HepG2 (cell line): Measurements from ENCODE around the gene SYN1. TPM values are rescaled to one million over a fixed set of nuclear protein-coding genes. Genes with fewer than 3 reads are reported as not detected.

ENCODE experiments used
- ATAC-seq: fragments of 200-7000 bp; cut with Tn5 transposase; 3 replicates; pipeline ENCODE4 v1.9.1; 2020; ENCODE audit warnings: mild to moderate bottlenecking, moderate library complexity
- BruUV-seq: library from RNA; stranded (reverse); fragments of 400-500 nt; replicated peaks from 2 replicates; lab custom pipeline; 2021; lab: Mats Ljungman, UMichigan
- CTCF ChIA-PET: fragments of 300-600 bp; formaldehyde crosslinking; extraction: SDS; loops from one replicate; lab custom pipeline; 2021; ENCODE audit warnings: low total read pairs, inconsistent platforms, low intra/inter-chr PET ratio; lab: Yijun Ruan, JAX
- POLR2A ChIA-PET: fragments of 350-600 bp; sonication (Branson Sonifier 250); formaldehyde crosslinking; loops from one replicate; lab custom pipeline; 2020; ENCODE audit warnings: antibody characterized with exemption, inconsistent platforms; lab: Yijun Ruan, JAX
- DNase-seq: peaks from one replicate; pipeline ENCODE4 v3.0.0-alpha.2; 2015; ENCODE audit warnings: low spot score
- FAIRE-seq: peaks from 3 replicates; lab custom pipeline; 2011; peaks lifted over from hg19 to GRCh38; lab: Jason Lieb, UNC
- H2AFZ ChIP-seq: one replicate; pipeline ENCODE4 v1.6.1; 2011; ENCODE audit warnings: low read length, inconsistent platforms
- H3K27ac ChIP-seq: fragments of 300-600 bp; 3 replicates; pipeline ENCODE4 v1.8.0; 2011; ENCODE audit warnings: mixed run types, mild to moderate bottlenecking, mixed read lengths, low read length, inconsistent platforms; ENCODE audit not compliant: insufficient read depth; ENCODE audit errors: extremely low read length
- H3K27me3 ChIP-seq, 2 experiments: fragments of 200-600 bp in 1 of 2; 2 replicates in 1 of 2; 3 replicates in 1 of 2; pipeline versions ENCODE4 v1.6.0 to v1.8.0; 2011; ENCODE audit warnings: low read length in 2 of 2, mild to moderate bottlenecking in 2 of 2, moderate library complexity in 2 of 2, inconsistent platforms in 1 of 2; ENCODE audit not compliant: insufficient read depth in 2 of 2, control insufficient read depth in 1 of 2
- H3K36me3 ChIP-seq, 2 experiments: fragments of 200-600 bp in 1 of 2; replicated peaks in 1 of 2; 2 replicates in 1 of 2; 3 replicates in 1 of 2; pipeline versions ENCODE4 v1.5.1 to v1.8.0; 2011; ENCODE audit warnings: low read length in 2 of 2, inconsistent platforms in 1 of 2; ENCODE audit not compliant: insufficient read depth in 2 of 2, control insufficient read depth in 1 of 2
- H3K4me1 ChIP-seq: 2 replicates; pipeline ENCODE4 v1.5.1; 2012; ENCODE audit warnings: low read length, inconsistent platforms; ENCODE audit not compliant: insufficient read depth
- H3K4me2 ChIP-seq: 2 replicates; pipeline ENCODE4 v1.6.0; 2011; ENCODE audit warnings: low read depth, low read length, inconsistent platforms
- H3K4me3 ChIP-seq, 3 experiments: fragments of 200-600 bp in 1 of 3; sonication (generic), shearing (Covaris generic) in 1 of 3; replicated peaks in 1 of 3; 2 replicates each; pipeline ENCODE4 v1.5.1; 2011 to 2016; ENCODE audit warnings: low read length in 3 of 3, inconsistent platforms in 2 of 3, low read depth in 2 of 3, mild to moderate bottlenecking in 2 of 3, control low read depth in 1 of 3, mixed read lengths in 1 of 3; ENCODE audit not compliant: insufficient read depth in 1 of 3
- H3K79me2 ChIP-seq: one replicate; pipeline ENCODE4 v1.6.1; 2011; ENCODE audit warnings: low read length, inconsistent platforms; ENCODE audit not compliant: insufficient read depth
- H3K9ac ChIP-seq: 2 replicates; pipeline ENCODE4 v1.6.0; 2011; ENCODE audit warnings: mild to moderate bottlenecking, low read depth, low read length, inconsistent platforms; ENCODE audit not compliant: insufficient read depth
- H3K9me3 ChIP-seq: 2 replicates; pipeline ENCODE4 v1.5.1; 2012; ENCODE audit warnings: mild to moderate bottlenecking, low read length
- H4K20me1 ChIP-seq: 2 replicates; pipeline ENCODE4 v1.6.0; 2011; ENCODE audit warnings: inconsistent platforms, mild to moderate bottlenecking, low read length, moderate library complexity; ENCODE audit not compliant: insufficient read depth
- CENPX ChIP-seq: sonication (generic); formaldehyde crosslinking; IDR thresholded peaks from 2 replicates; pipeline ENCODE4 v1.9.0; 2021; ENCODE audit warnings: mild to moderate bottlenecking, missing genetic modification reagents, moderate library complexity
- FOXP1 ChIP-seq, 2 experiments: fragments of 450-650 bp in 1 of 2; IDR thresholded peaks; 2 replicates each; pipeline ENCODE4 v1.6.1; 2017 to 2018; ENCODE audit warnings: antibody characterized with exemption in 1 of 2
- FUBP1 ChIP-seq: sonication (generic); formaldehyde crosslinking; IDR thresholded peaks from 2 replicates; pipeline ENCODE4 v1.5.1; 2020; ENCODE audit warnings: missing genetic modification reagents, mild to moderate bottlenecking, borderline replicate concordance
- RAD51 ChIP-seq: fragments of 450-650 bp; IDR thresholded peaks from 2 replicates; pipeline ENCODE4 v1.6.1; 2016; ENCODE audit warnings: borderline replicate concordance
- RFXAP ChIP-seq: sonication (generic); formaldehyde crosslinking; IDR thresholded peaks from 2 replicates; pipeline ENCODE4 v1.4.0; 2020; ENCODE audit warnings: missing genetic modification reagents, borderline replicate concordance
- SAP130 ChIP-seq: IDR thresholded peaks from 2 replicates; pipeline ENCODE4 v1.6.1; 2016; ENCODE audit warnings: low read depth
- SMYD3 ChIP-seq: sonication (generic); formaldehyde crosslinking; IDR thresholded peaks from 2 replicates; pipeline ENCODE4 v1.8.1; 2023; ENCODE audit warnings: mild to moderate bottlenecking, missing genetic modification reagents
- TARDBP ChIP-seq: sonication (generic); formaldehyde crosslinking; IDR thresholded peaks from 2 replicates; pipeline ENCODE4 v1.8.0; 2022; ENCODE audit warnings: mild to moderate bottlenecking, missing genetic modification reagents
- THYN1 ChIP-seq: sonication (generic); formaldehyde crosslinking; IDR thresholded peaks from 2 replicates; pipeline ENCODE4 v1.8.1; 2023; ENCODE audit warnings: low read depth, mild to moderate bottlenecking, moderate library complexity, missing genetic modification reagents, borderline replicate concordance
- U2AF1 ChIP-seq: fragments of 200-400 bp; formaldehyde crosslinking; optimal IDR thresholded peaks from 2 replicates; pipeline ENCODE3; 2017; ENCODE audit warnings: mild to moderate bottlenecking, low read depth, low read length
- XRCC5 ChIP-seq: fragments of 200-400 bp; formaldehyde crosslinking; optimal IDR thresholded peaks from 2 replicates; pipeline ENCODE3; 2017; ENCODE audit warnings: mild to moderate bottlenecking, low read length
- ZBTB46 ChIP-seq: sonication (generic); formaldehyde crosslinking; IDR thresholded peaks from 2 replicates; pipeline ENCODE4 v1.4.0; 2020; ENCODE audit warnings: mild to moderate bottlenecking, missing genetic modification reagents, borderline replicate concordance
- ZKSCAN1 ChIP-seq: fragments of 150-350 bp; IDR thresholded peaks from 2 replicates; pipeline ENCODE4 v1.6.1; 2014; ENCODE audit warnings: low read length
- ZNF230 ChIP-seq: sonication (generic); formaldehyde crosslinking; IDR thresholded peaks from 2 replicates; pipeline ENCODE4 v1.4.0; 2020; ENCODE audit warnings: mild to moderate bottlenecking, missing genetic modification reagents
- ZNF550 ChIP-seq: sonication (generic); formaldehyde crosslinking; IDR thresholded peaks from 2 replicates; pipeline ENCODE4 v1.4.0; 2020; ENCODE audit warnings: mild to moderate bottlenecking, missing genetic modification reagents, borderline replicate concordance
- ZSCAN22 ChIP-seq: sonication (generic); formaldehyde crosslinking; IDR thresholded peaks from 2 replicates; pipeline ENCODE4 v1.4.0; 2020; ENCODE audit warnings: mild to moderate bottlenecking, missing genetic modification reagents
- WGBS: methylation state at CpG from one replicate; pipeline ENCODE4 v1.1.6; 2017; ENCODE audit warnings: low lambda C conversion rate; 5-methylcytosine and 5-hydroxymethylcytosine counted together
- in situ Hi-C: cut with HindIII; loops from 2 replicates; pipeline ENCODE4 v1.10.0; 2017; ENCODE audit warnings: low pct_unique_long_range_greater_than_20kb; ENCODE audit not compliant: extremely low pct_ligation_motif_present
- intact Hi-C: fragments of 100-400 bp; cut with micrococcal nuclease; formaldehyde crosslinking; loops from one replicate; pipeline ENCODE4 v1.10.0; 2022; ENCODE audit not compliant: unreplicated experiment
- polyA plus RNA-seq, 8 experiments: library from polyadenylated mRNA; depleted of rRNA in 3 of 8; stranded (reverse) in 7 of 8; unstranded in 1 of 8; fragments of >200 nt; fragmentation: Illumina TruSeq in 4 of 8; extraction: Trizol in 4 of 8; gene quantifications; 2 replicates each; pipeline versions ENCODE4 v1.2.1 to v1.2.3, GENCODE V29; 2011 to 2016; ENCODE audit warnings: low read depth in 4 of 8, missing spikeins in 1 of 8, mixed read lengths in 1 of 8; ENCODE audit not compliant: insufficient read depth in 1 of 8
- total RNA-seq, 5 experiments: library from RNA; depleted of rRNA; stranded (reverse); fragments of >200 nt; fragmentation: Illumina TruSeq; extraction: Trizol; gene quantifications; 2 replicates each; pipeline ENCODE4 v1.2.3, GENCODE V29; 2016; ENCODE audit warnings: low read depth in 1 of 5
- TF ChIP-seq, protein P1 (sequence below): sonication (generic); formaldehyde crosslinking; IDR thresholded peaks from 2 replicates; pipeline ENCODE4 v1.5.0; 2020; ENCODE audit warnings: missing genetic modification reagents
- TF ChIP-seq, protein P2 (sequence below): IDR thresholded peaks from 2 replicates; pipeline ENCODE4 v1.6.1; 2016; ENCODE audit warnings: control low read depth

SYN1 gene
- total and polyA plus RNA-seq, 2 of the 13 experiments (the other 11 are each of a cell fraction or from before 2014, with no cell fraction given), result not detected

DNA sequence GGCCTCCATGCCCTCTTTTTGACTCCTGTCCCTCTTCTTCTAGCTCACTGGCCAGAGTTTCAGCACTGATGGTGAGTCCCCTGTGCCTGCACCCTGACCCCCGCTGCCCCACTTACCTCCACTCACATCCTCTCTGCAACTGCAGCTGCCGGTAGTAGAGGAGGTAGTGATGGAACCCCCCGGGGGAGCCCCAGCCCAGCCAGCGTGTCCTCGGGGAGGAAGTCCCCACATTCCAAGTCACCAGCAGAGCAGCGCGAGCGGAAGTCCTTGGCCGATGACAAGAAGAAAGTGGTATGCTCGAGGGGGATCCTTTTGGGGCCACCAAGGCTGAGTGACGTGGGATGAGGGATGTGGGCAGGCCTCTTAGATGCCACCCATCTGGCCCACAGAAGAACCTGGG lies 52.8 kb downstream of the SYN1 start (continued):
- TF ChIP-seq, protein P1, sequence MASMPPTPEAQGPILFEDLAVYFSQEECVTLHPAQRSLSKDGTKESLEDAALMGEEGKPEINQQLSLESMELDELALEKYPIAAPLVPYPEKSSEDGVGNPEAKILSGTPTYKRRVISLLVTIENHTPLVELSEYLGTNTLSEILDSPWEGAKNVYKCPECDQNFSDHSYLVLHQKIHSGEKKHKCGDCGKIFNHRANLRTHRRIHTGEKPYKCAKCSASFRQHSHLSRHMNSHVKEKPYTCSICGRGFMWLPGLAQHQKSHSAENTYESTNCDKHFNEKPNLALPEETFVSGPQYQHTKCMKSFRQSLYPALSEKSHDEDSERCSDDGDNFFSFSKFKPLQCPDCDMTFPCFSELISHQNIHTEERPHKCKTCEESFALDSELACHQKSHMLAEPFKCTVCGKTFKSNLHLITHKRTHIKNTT (CRISPR knock-in tag), result no peak
- TF ChIP-seq ZKSCAN1 (no peak), SAP130 (CRISPR knock-in tag) (no peak), ZNF550 (CRISPR knock-in tag) (no peak), THYN1 (no peak), ZNF230 (CRISPR knock-in tag) (no peak)
- TF ChIP-seq, protein P2, sequence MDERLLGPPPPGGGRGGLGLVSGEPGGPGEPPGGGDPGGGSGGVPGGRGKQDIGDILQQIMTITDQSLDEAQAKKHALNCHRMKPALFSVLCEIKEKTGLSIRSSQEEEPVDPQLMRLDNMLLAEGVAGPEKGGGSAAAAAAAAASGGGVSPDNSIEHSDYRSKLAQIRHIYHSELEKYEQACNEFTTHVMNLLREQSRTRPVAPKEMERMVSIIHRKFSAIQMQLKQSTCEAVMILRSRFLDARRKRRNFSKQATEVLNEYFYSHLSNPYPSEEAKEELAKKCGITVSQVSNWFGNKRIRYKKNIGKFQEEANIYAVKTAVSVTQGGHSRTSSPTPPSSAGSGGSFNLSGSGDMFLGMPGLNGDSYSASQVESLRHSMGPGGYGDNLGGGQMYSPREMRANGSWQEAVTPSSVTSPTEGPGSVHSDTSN, result no peak
- TF ChIP-seq, all 625 proteins: peak for 0

- Histone ChIP-seq H3K79me2 (peaks cover 6% of the 10 kb centered on the region), H3K27ac (no peak overlapping the region), H3K9me3 (no peaks in the 10 kb centered on the region), H4K20me1 (peaks cover 4% of the 10 kb centered on the region; the same call in 1 of the 2 replicates), H3K4me2 (no peak overlapping the region), H3K36me3 (peaks cover 0 to 36% of the 10 kb centered on the region in 2 experiments; a peak in 3 of 5 replicates), H3K4me3 (no peak overlapping the region), H3K27me3 (no peaks in the 10 kb centered on the region), H2AFZ (no peak overlapping the region), H3K9ac (no peak overlapping the region), H3K4me1 (peaks cover 8% of the 10 kb centered on the region; the same call in 1 of the 2 replicates)
- no TSS peak for BruUV-seq
- ChIA-PET POLR2A (no interaction called here), CTCF (no interaction called here)
- no peak for DNase-seq
- intact Hi-C loops, result no loop called here
- FAIRE-seq, result no peak
- 95% methylated on average over 10 of the region's 12 CpGs for WGBS
- in situ Hi-C loops, result loop anchor here (5.0 kb wide), 1 partner anchor 78 kb away; no protein-coding TSS in a partner anchor
- no peak for ATAC-seq
- TF ChIP-seq ZBTB46 (CRISPR knock-in tag), result no peak
- no peak for TF ChIP-seq FOXP1 (IDR thresholded peaks at IDR 0.05)
- TF ChIP-seq FOXP1 (CRISPR knock-in tag; IDR thresholded peaks at IDR 0.05), result no peak
- no peak for TF ChIP-seq U2AF1
- no peak for TF ChIP-seq CENPX (CRISPR knock-in tag)
- TF ChIP-seq ZSCAN22, result no peak
- TF ChIP-seq FUBP1 (CRISPR knock-in tag), result no peak
- no peak for TF ChIP-seq TARDBP
- TF ChIP-seq RAD51, result no peak
- no peak for TF ChIP-seq RFXAP (CRISPR knock-in tag)
- TF ChIP-seq SMYD3 (CRISPR knock-in tag), result no peak
- no peak for TF ChIP-seq XRCC5
These were observed 55.1 kb downstream of the SYN1 start for GRCh38 chrX:47564438-47565085.
